ENCODE data around the gene EPM2AIP1.
"Not testable (repeated sequence)": the region's sequence is repeated elsewhere in the genome, so short reads cannot be mapped to it uniquely, and the experiment has no call there.

Gene EPM2AIP1

GRCh38 chr3:36992806-36993325 is at the start of gene EPM2AIP1:
Gene EPM2AIP1 (minus strand): TSS chr3:36993131. CDS start chr3:36993077, 54 bp downstream.
- peak within 1 kb of the TSS; percentile 89 for H3K4me3 ChIP-seq (ENCODE audit: low read length)
- TF ChIP-seq CTCF (conservative IDR thresholded peaks at IDR 0.05; ENCODE audit: low read length), result peak; percentile 10
- no peak for DNase-seq (ENCODE audit: low read depth)

- H3K4me3 ChIP-seq (ENCODE audit: low read length); DNase-seq (ENCODE audit: low read depth): not testable (repeated sequence)
These were observed 49.8 kb upstream of the EPM2AIP1 start for GRCh38 chr3:37042712-37043111.

GRCh38 chr3:37041546-37042195 is 48.7 kb upstream of the EPM2AIP1 start:
- no peak for TF ChIP-seq CTCF (conservative IDR thresholded peaks at IDR 0.05; ENCODE audit: low read length)
- DNase-seq (ENCODE audit: low read depth), result no peak
- no peak overlapping the region for H3K4me3 ChIP-seq (ENCODE audit: low read length)

- DNase-seq (ENCODE audit: low read depth), result peak; percentile 49
- no peak for TF ChIP-seq CTCF (conservative IDR thresholded peaks at IDR 0.05; ENCODE audit: low read length)
- no peak overlapping the region for H3K4me3 ChIP-seq (ENCODE audit: low read length)
These were observed 47.3 kb upstream of the EPM2AIP1 start for GRCh38 chr3:37040231-37040630.

GRCh38 chr3:37039161-37039846 is 46.4 kb upstream of the EPM2AIP1 start:
- DNase-seq (ENCODE audit: low read depth), result no peak
- no peak for TF ChIP-seq CTCF (conservative IDR thresholded peaks at IDR 0.05; ENCODE audit: low read length)
- H3K4me3 ChIP-seq (ENCODE audit: low read length), result no peak overlapping the region

GRCh38 chr3:37037352-37037751 is 44.4 kb upstream of the EPM2AIP1 start:
- no peak for TF ChIP-seq CTCF (conservative IDR thresholded peaks at IDR 0.05; ENCODE audit: low read length)
- DNase-seq (ENCODE audit: low read depth), result no peak
- H3K4me3 ChIP-seq (ENCODE audit: low read length), result no peak overlapping the region

GRCh38 chr3:37032961-37033360 is 40.0 kb upstream of the EPM2AIP1 start:
- no peak overlapping the region for H3K4me3 ChIP-seq (ENCODE audit: low read length)
- no peak for DNase-seq (ENCODE audit: low read depth)
- no peak for TF ChIP-seq CTCF (conservative IDR thresholded peaks at IDR 0.05; ENCODE audit: low read length)

Measured in AG10803 (cell line).